ENCODE results near the gene MBNL1. TPM values are rescaled to one million over a fixed set of nuclear protein-coding genes. Genes with fewer than 3 reads are reported as not detected.

MBNL1 gene
- total and polyA plus RNA-seq, 2 donors (not counting 3 experiments of a cell fraction or from before 2014, with no cell fraction given), result 179 to 362 TPM

DNA sequence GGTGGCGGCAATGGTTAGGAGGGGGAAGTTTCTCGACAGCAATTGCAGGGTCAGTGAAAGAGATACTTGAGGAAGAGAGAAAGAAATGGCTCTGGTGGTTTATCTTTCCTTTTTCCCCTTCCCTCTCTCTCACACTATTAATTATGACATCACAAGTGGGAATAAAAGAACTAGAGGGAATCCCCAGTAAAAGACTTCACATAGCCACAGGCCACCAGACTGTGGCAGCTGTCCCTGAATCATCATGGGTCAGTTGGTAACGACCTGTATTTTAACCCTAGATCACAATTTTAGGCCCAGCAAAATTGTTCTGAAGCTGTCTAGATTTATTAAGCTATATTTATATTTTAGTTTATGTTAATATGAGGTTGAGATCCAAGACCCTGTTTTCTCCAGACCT lies 40.3 kb downstream of the MBNL1 start:
- no peak overlapping the region for H3K4me2 ChIP-seq (ENCODE audit: insufficient read depth, low read length)
- no TSS peak for BruUV-seq (replicated peaks)
- H3K4me3 ChIP-seq (replicated peaks in 1 of 3; ENCODE audit: insufficient read depth in 1 of 3, low read depth in 1 of 3, low read length in 3 of 3), result no peak overlapping the region
- dilution Hi-C loops (cut with MboI; ENCODE audit: extremely low pct_ligation_motif_present, low sequenced_read_pairs), result no loop called here
- no peak overlapping the region for H3K9ac ChIP-seq (replicated peaks; ENCODE audit: extremely low read depth, insufficient read depth, low read length)
- peaks cover 98% of the 10 kb centered on the region for H3K79me2 ChIP-seq (ENCODE audit: control insufficient read depth, insufficient read depth, low read length)
- H3K4me1 ChIP-seq (ENCODE audit: control insufficient read depth, extremely low read depth, insufficient read depth, low read length), result peaks cover 42% of the 10 kb centered on the region
- FAIRE-seq, result no peak
- no peak overlapping the region for H2AFZ ChIP-seq (ENCODE audit: low read depth, low read length)
- CTCF ChIA-PET, result interaction anchor here (1.0 kb wide), 1 partner anchor 134 kb away, joined by 3 read pairs; no protein-coding TSS in a partner anchor
- no peaks in the 10 kb centered on the region for H3K9me3 ChIP-seq (replicated peaks; ENCODE audit: control insufficient read depth, insufficient read depth, low read length)
- H3K9me1 ChIP-seq (replicated peaks; ENCODE audit: control insufficient read depth, extremely low read depth, insufficient read depth, low read length), result no peaks in the 10 kb centered on the region
- no peak for DNase-seq (ENCODE audit: low read depth, low spot score)
- TF ChIP-seq POLR2AphosphoS5 (IDR thresholded peaks at IDR 0.05; ENCODE audit: insufficient read depth, low read depth, low read length), result no peak
- TF ChIP-seq, protein P1, sequence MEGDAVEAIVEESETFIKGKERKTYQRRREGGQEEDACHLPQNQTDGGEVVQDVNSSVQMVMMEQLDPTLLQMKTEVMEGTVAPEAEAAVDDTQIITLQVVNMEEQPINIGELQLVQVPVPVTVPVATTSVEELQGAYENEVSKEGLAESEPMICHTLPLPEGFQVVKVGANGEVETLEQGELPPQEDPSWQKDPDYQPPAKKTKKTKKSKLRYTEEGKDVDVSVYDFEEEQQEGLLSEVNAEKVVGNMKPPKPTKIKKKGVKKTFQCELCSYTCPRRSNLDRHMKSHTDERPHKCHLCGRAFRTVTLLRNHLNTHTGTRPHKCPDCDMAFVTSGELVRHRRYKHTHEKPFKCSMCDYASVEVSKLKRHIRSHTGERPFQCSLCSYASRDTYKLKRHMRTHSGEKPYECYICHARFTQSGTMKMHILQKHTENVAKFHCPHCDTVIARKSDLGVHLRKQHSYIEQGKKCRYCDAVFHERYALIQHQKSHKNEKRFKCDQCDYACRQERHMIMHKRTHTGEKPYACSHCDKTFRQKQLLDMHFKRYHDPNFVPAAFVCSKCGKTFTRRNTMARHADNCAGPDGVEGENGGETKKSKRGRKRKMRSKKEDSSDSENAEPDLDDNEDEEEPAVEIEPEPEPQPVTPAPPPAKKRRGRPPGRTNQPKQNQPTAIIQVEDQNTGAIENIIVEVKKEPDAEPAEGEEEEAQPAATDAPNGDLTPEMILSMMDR (IDR thresholded peaks at IDR 0.05; ENCODE audit: extremely low read depth in 1 of 2, insufficient read depth in 1 of 2, low read depth in 1 of 2, low read length in 2 of 2), result no peak
- H4K20me1 ChIP-seq (replicated peaks; ENCODE audit: control insufficient read depth, extremely low read depth, insufficient read depth, low read length), result no peaks in the 10 kb centered on the region
- POLR2A ChIA-PET, result interaction anchor here (1.2 to 1.4 kb wide), 2 partner anchors 9 to 74 kb away, joined by 3 read pairs; no protein-coding TSS in a partner anchor
- H3K27ac ChIP-seq (ENCODE audit: insufficient read depth, low read depth, low read length), result peak overlapping the region; percentile 15
- intact Hi-C loops (cut with micrococcal nuclease), result no loop called here
- H3K27me3 ChIP-seq (ENCODE audit: control insufficient read depth in 2 of 2, insufficient read depth in 2 of 2, low read length in 2 of 2), result no peaks in the 10 kb centered on the region
- peaks cover 4 to 10% of the 10 kb centered on the region in 2 experiments for H3K36me3 ChIP-seq (ENCODE audit: control insufficient read depth in 2 of 2, extremely low read depth in 1 of 2, insufficient read depth in 2 of 2, low read length in 2 of 2)

DNA sequence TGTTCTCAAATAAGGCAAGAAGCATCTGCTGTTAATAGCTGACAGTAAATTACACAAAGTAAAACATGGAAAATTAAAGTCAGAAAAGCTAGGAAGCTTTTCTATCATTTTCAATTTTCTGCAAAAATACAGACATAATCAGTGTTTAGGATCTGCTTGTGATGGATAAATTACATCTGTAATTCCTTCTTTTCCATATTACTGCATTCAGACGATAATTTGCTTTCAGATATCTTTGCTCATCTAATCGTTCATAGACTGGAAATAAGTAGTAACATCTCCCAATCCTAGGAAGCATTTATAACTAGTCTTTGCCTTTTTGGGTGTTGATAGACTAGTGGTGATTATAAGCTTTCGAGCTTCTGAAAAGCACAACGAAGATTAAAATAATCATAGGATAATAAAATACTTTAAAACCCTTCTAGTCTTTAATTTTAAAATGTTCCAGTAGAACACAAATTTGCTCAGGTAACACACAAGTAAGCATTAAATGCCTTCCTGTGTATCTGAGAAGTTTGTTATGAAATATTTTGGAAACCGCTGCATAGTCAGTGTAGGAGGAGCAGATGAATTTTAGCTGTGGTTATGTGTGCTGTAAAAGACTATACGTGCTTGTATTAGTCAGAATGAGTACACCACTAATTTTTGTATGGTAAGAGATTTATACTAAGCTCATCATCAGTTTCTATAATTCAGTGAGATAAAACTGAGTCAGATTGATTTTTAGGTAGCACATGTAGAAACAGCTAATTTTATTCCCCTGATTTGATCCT lies 41.0 kb downstream of the MBNL1 start:
- H2AFZ ChIP-seq (ENCODE audit: low read depth, low read length), result no peak overlapping the region
- BruUV-seq (replicated peaks), result no TSS peak
- DNase-seq (ENCODE audit: low read depth, low spot score) (no peak), FAIRE-seq (no peak)
- peaks cover 98% of the 10 kb centered on the region for H3K79me2 ChIP-seq (ENCODE audit: control insufficient read depth, insufficient read depth, low read length)
- no peak overlapping the region for H3K27ac ChIP-seq (ENCODE audit: insufficient read depth, low read depth, low read length)
- peaks cover 40% of the 10 kb centered on the region for H3K4me1 ChIP-seq (ENCODE audit: control insufficient read depth, extremely low read depth, insufficient read depth, low read length)
- H3K4me3 ChIP-seq (replicated peaks in 1 of 3; ENCODE audit: insufficient read depth in 1 of 3, low read depth in 1 of 3, low read length in 3 of 3), result no peak overlapping the region
- no peaks in the 10 kb centered on the region for H3K9me3 ChIP-seq (replicated peaks; ENCODE audit: control insufficient read depth, insufficient read depth, low read length)
- no peaks in the 10 kb centered on the region for H4K20me1 ChIP-seq (replicated peaks; ENCODE audit: control insufficient read depth, extremely low read depth, insufficient read depth, low read length)
- TF ChIP-seq, protein P1 (IDR thresholded peaks at IDR 0.05; ENCODE audit: extremely low read depth in 1 of 2, insufficient read depth in 1 of 2, low read depth in 1 of 2, low read length in 2 of 2), result no peak
- TF ChIP-seq FOS (IDR thresholded peaks at IDR 0.05; ENCODE audit: borderline replicate concordance, insufficient read depth, low read length) (no peak), JUN (IDR thresholded peaks at IDR 0.05; ENCODE audit: borderline replicate concordance, insufficient read depth, insufficient read length, low read depth) (no peak), MYC (IDR thresholded peaks at IDR 0.05; ENCODE audit: low read depth, low read length) (no peak), POLR2A (IDR thresholded peaks at IDR 0.05; ENCODE audit: low read depth, low read length) (no peak), POLR2AphosphoS5 (IDR thresholded peaks at IDR 0.05; ENCODE audit: insufficient read depth, low read depth, low read length) (no peak), GATA2 (IDR thresholded peaks at IDR 0.05; ENCODE audit: insufficient read depth, insufficient read length, low read depth, low read length) (no peak), EZH2 (IDR thresholded peaks at IDR 0.05; ENCODE audit: borderline replicate concordance, low read depth, low read length, severe bottlenecking) (no peak)
- TF ChIP-seq, protein P2, sequence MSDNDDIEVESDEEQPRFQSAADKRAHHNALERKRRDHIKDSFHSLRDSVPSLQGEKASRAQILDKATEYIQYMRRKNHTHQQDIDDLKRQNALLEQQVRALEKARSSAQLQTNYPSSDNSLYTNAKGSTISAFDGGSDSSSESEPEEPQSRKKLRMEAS (IDR thresholded peaks at IDR 0.05; ENCODE audit: insufficient read depth, insufficient read length), result no peak
- no peak overlapping the region for H3K9ac ChIP-seq (replicated peaks; ENCODE audit: extremely low read depth, insufficient read depth, low read length)
- ChIA-PET CTCF (interaction anchor here (0.8 to 3.4 kb wide), 6 partner anchors 10 to 238 kb away, joined by 3 to 12 read pairs (median 5); no protein-coding TSS in a partner anchor), POLR2A (interaction anchor here (1.4 kb wide), 1 partner anchor 74 kb away, joined by 3 read pairs; no protein-coding TSS in a partner anchor)
- no peaks in the 10 kb centered on the region for H3K27me3 ChIP-seq (ENCODE audit: control insufficient read depth in 2 of 2, insufficient read depth in 2 of 2, low read length in 2 of 2)
- dilution Hi-C loops (cut with MboI; ENCODE audit: extremely low pct_ligation_motif_present, low sequenced_read_pairs), result no loop called here
- intact Hi-C loops (cut with micrococcal nuclease), result no loop called here
- H3K36me3 ChIP-seq (ENCODE audit: control insufficient read depth in 2 of 2, extremely low read depth in 1 of 2, insufficient read depth in 2 of 2, low read length in 2 of 2), result peaks cover 4 to 10% of the 10 kb centered on the region in 2 experiments
- no peak overlapping the region for H3K4me2 ChIP-seq (ENCODE audit: insufficient read depth, low read length)
- no peaks in the 10 kb centered on the region for H3K9me1 ChIP-seq (replicated peaks; ENCODE audit: control insufficient read depth, extremely low read depth, insufficient read depth, low read length)
